ENCODE results near the gene STIP1. TPM values are rescaled to one million over a fixed set of nuclear protein-coding genes. Genes with fewer than 3 reads are reported as not detected.

STIP1 gene
- total RNA-seq, 1 donor from 2014 or later, result 139 TPM

DNA sequence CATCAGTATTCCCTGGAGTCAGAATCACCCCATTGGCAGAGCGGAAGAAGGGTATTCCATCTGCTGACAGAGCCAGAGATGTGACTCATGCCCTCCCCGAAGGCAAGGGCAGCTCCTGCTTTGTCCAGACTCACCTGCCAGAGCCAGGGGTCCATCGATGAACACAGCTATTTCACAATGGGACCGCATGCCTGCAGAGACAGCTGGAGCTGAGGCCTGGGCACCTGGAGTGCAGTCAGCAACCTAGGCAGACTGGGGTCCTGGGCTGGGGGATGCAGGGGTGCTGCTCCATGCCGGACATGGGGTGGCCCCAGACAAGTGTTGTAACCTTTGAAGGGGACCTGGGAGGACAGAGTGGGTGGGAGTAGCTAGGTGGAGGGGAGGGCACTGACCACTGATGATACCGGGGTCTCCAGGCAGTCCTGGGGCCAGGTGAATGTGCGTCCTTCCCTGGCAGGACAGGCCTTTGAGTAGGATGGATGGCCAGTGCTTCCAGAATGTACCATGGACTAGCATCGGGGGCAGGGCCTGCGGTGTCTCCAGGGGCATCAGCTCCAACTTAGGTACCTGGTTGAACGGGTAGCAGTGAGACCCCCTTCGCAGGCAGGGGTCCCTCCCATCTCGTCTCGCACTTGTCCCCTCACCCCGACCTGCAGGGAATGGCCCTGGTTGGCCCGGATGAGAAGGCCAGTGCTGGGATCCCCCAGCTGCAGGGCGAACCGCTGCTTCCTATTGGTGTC lies 38.4 kb downstream of the STIP1 start:
- DNase-seq, result peak; percentile 25

DNA sequence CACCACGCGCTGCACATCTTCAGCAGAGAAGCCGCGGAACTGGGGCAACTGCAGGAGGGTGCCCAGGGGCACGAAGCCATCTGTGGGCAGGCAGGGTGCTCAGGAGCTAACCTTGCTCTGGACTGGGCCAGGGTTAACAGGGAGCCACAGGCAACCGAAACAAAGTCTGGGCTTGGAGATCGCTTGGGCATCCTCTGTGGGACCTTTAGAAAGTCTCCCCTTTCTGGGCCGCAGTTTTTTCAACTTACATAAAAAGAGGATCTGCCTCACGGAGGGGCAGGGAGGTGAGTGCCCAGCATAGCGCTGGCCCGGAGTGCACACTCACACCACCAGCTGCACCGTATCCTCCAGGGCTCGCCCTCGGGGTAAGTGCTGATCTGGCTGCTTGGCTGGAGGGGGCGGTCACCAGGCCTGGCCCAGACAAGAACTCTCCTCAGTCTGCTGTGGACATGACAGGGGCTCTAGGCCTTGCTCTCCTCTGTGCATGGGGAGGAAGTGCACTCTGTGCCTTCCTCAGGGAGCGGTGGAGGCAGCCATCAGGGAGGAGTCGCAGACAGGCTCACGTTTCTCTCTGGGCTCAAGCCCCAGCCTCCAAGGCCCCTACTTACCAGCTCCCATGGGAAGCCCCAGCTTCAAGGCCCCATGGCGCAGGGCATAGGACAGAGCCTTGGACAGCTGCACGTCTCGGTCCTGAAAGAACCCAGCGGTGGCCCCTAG lies 39.1 kb downstream of the STIP1 start:
- DNase-seq, result no peak

DNA sequence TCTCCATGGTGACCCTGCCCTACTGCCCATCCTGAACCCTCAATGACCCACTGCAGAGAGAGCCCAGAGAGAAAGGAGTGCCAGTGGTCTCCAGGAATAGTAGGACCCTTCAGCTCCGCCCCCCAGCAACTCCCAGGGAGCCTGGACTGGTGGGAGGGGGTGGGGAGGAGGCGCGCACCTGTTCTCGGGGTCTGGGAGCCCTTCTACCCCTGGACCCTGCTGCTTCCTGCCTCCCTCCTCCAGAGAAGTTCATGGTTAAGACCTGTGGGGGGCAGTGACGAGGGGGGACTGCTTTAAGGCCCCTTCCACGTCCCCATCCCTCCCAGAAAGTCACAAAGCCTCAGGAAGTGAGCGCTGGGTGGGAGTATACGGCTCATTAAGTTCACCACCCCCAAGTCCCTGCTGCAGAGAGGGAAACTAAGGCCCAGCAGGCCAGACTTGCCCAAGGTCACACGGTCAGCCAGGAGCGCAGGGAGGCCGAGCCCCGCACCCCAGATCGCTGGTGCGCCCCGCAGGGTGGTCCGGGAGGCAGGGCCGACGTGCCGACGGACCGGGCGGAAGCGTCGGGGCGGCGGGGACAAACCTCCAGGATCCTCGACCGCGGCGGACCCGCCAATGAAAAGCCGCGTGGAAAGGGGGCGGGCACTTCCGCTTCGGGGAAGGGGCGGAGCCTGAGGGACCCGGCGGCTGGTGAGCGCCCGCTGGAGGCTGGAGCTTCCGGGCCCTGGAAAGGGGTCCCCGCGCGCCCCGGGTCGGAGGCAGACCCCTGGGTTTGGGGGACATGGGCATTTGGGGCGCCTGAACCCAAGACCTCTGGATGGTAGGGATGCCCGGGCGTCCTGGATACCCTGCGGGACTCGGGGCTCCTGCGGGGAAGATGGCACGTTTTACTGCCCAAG lies 39.9 kb downstream of the STIP1 start, which contains the start of the genes NUDT22 and TRPT1:
Gene NUDT22, plus strand, starts transcription at position 667 of the 899 bp plus-strand sequence. CDS start 379 bp downstream, outside the sequence.
Gene TRPT1, minus strand, starts transcription at position 579 of the 899 bp plus-strand sequence. Its CDS starts 326 bp downstream, at position 253.
- peak; percentile 85 for DNase-seq

DNA sequence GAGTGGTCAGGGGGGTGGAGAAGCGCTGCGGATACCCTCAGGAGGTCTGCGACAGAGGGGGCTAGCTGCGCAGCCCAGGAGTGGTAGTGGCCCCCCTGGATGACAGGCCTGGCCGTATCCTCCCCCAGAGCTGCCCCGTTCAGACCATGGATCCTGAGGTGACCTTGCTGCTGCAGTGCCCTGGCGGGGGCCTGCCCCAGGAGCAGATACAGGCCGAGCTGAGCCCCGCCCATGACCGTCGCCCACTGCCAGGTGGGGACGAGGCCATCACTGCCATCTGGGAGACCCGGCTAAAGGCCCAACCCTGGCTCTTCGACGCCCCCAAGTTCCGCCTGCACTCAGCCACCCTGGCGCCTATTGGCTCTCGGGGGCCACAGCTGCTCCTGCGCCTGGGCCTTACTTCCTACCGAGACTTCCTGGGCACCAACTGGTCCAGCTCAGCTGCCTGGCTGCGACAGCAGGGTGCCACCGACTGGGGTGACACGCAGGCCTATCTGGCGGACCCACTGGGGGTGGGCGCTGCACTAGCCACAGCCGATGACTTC lies 40.6 kb downstream of the STIP1 start:
- DNase-seq, result peak; percentile 21

DNA sequence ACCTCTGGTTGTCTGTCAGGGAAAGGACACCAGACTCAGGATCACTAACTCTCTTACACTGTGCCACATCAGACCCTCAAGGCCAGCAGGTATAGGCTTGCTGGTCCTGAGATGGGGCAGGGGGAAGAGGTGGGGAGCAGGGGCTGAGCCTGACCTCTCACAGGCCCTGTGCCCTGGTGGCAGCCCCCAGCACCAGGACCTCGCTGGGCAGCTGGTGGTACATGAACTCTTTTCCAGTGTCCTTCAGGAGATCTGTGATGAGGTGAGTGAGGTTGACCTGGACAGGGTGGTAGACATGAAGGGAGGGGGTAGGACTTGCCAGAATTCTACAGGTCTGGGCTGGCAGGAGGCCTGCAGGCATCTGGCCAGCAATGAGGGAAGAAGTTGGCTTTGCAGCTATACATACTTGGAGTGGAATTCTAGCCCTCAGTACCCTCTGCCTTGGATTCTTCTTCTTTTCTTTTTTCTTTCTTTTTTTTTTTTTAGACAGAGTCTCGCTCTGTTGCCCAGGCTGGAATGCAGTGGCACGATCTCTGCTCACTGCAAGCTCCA lies 41.5 kb downstream of the STIP1 start:
- DNase-seq, result no peak

DNA sequence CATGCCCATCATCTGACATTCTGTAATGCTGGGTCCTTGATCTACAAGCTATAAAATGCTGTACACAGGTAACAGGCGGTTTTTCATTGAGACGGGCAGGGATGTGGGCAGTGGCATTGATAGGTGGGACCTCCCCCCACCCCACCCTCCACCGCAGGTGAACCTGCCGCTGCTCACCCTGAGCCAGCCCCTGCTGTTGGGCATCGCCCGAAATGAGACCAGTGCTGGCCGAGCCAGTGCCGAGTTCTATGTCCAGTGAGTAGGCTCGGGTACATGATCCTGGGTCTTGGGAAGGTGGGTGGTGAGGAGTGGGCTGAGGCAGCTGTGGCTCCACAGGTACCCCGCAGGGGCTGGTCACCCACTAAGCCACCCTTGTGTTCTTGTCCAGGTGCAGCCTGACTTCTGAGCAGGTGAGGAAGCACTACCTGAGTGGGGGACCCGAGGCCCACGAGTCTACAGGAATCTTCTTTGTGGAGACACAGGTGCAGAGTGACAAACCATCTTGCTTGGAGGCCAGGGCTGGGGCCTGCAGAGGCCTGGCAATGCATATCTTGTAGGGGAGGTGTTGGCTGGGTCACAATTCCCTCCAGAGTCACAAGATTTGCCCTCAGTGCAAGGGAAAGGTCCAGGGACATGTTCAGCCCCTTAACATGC lies 43.2 kb downstream of the STIP1 start:
- no peak for DNase-seq

DNA sequence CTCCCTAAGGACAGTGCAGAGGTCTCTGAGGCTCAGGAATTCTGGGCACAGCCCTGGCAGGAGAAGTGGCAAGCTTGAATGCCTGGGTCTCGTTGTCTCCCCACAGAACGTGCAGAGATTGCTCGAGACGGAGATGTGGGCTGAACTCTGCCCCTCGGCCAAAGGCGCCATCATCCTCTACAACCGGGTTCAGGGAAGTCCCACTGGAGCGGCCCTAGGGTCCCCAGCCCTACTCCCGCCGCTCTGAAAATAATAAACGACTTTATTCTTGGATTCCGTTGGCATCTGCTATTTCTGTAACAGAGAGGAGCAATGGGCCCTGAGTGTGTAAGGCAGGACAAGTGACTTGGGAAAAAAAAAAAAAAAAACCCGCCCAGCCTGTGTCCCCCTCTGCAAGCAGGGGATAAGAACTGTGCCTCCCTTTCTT lies 43.8 kb downstream of the STIP1 start:
- no peak for DNase-seq

DNA sequence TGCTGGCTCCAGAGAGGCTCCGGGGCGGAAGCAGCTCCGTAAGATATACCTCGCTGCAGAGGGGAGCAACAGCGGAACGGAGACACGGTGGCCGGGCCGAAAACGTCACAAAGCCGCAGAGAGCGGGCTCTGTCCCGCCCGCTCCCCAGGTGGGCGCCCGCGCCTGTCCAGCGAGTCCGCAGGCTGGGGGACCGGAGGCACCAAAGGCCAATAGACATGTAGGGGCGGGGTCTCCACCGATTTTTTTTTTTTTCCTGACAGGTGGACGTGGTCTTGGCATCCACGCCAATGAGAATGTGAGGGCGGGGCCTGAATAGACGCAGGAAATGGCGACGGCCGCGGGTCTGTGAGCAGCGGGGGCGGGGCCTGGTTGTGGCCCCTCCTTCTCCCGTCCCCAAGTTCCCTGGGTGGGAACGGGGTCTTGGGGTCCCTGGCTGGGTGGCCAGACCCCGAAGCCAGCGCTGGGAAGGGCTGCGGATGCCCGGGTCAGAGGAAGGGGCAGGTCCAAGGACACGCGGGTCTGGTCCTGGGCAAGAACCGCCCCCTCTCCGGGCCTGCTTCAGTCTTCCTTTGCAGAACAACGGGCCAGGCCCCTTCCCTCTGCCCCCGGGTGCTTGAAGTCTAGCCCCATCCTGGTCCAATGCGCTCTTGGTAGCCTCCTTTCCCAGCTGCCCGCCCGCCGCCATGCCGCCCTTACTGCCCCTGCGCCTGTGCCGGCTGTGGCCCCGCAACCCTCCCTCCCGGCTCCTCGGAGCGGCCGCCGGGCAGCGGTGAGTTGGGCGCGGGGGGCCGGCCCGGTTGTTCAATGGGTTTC lies 44.4 kb downstream of the STIP1 start, which contains the start of gene DNAJC4:
Gene DNAJC4, plus strand, starts transcription at position 378 of the 814 bp plus-strand sequence. Its CDS starts 307 bp downstream, at position 685.
- peak; percentile 92 for DNase-seq

DNA sequence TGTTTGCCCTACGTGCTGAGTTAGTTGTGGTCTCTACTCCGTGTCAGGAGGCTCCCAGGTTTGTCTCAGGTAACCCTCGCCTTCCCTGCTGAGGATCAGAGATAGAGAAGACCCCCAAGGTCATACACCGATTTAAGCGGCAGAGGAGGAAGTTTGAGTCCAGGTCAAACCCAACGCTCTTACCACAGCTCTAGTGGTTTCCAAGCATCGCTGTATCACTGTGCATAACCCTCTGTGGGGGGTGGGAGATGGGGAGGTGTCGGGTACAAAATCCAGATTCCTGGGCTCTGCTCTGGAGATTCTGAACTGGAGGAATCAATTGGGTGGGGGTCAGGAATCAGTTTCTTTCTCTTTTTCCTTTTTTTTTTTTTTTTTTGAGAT lies 45.0 kb downstream of the STIP1 start:
- peak; percentile 23 for DNase-seq

DNA sequence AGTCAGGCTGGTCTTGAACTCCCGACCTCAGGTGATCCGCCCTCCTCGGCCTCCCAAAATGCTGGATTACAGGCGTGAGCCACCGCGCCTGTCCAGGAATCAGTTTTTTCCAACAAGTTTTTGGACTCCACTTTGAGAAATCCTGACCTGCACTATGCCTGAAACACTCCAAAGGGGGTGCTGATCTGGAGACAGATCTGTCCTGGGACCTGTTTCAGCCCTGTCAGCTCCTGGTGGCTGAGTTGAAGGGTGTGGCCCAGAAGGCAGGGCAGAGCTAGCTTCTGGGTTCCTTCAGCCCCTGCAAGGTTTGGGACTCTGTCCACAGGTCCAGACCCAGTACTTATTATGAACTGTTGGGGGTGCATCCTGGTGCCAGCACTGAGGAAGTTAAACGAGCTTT lies 45.6 kb downstream of the STIP1 start:
- no peak for DNase-seq

DNA sequence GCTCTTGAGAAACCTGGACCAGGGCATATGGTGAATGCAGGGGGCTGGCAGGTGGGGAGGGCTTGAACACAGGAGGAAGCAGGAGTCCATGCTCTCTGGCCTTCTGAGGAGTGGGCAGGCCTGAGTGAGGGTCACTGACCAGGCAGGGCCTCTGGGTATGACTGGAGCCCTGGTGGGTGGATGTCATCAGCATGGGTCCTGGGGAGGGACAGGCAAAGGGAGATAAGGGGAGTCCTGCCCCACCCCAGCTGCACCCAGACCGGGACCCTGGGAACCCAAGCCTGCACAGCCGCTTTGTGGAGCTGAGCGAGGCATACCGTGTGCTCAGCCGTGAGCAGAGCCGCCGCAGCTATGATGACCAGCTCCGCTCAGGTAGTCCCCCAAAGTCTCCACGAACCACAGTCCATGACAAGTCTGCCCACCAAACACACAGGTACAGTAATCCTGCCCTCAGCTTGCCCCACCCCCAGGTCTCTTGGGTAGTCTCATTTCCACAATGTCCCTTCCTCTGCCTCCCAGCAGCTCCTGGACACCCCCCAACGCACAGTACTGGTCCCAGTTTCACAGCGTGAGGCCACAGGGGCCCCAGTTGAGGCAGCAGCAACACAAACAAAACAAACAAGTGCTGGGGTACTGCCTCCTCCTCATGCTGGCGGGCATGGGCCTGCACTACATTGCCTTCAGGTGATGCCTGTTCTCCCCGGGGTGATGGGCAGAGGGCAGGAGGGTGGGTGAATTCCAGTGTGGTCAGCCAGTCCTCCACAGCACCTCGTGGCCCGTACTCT lies 46.4 kb downstream of the STIP1 start:
- no peak for DNase-seq

DNA sequence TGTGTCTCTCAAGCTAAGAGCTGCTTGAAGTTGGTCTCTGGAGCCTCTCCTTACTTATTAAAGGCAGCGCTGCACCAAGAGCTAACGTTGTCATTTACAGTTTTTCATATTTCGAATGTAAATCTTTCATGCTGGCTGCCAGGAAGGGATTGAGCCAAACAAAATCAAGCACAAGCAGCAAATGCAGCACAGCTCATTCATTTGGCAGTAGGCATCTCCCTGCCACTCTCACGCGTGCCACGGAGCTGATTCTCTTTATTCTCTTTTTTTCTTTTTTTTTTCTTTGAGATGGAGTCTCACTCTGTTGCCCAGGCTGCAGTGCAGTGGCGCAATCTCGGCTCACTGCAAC lies 47.0 kb downstream of the STIP1 start:
- DNase-seq, result no peak

DNA sequence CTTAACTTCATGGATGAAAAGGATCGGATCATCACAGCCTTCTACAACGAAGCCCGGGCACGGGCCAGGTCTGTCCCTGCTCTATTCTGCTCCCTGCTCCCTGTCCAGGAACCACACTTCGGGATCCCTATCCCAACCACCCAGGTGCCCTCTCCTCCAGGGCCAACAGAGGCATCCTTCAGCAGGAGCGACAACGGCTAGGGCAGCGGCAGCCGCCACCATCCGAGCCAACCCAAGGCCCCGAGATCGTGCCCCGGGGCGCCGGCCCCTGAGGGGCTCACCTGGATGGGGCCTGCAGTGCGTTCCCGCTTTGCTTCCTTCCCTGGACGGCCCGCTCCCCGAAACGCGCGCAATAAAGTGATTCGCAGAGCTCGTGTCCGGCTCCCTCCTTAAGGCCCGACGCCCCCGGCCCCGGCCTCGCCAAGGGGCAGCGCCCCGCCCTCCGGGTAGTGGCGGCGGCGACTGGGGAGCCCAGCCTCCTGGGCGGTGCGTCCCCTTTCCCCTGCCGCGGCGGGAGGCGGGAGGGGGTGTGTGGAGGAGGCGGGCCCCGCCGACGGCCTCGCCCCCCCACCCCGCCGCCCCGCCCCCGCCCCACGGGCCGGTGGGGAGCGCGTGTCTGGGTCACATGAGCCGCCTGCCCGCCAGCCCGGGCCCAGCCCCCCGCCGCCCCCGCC lies 48.1 kb downstream of the STIP1 start, which contains the start of gene VEGFB:
Gene VEGFB, plus strand, starts transcription at position 672 of the 674 bp plus-strand sequence. CDS start 250 bp downstream, outside the sequence.
- peak; percentile 63 for DNase-seq

DNA sequence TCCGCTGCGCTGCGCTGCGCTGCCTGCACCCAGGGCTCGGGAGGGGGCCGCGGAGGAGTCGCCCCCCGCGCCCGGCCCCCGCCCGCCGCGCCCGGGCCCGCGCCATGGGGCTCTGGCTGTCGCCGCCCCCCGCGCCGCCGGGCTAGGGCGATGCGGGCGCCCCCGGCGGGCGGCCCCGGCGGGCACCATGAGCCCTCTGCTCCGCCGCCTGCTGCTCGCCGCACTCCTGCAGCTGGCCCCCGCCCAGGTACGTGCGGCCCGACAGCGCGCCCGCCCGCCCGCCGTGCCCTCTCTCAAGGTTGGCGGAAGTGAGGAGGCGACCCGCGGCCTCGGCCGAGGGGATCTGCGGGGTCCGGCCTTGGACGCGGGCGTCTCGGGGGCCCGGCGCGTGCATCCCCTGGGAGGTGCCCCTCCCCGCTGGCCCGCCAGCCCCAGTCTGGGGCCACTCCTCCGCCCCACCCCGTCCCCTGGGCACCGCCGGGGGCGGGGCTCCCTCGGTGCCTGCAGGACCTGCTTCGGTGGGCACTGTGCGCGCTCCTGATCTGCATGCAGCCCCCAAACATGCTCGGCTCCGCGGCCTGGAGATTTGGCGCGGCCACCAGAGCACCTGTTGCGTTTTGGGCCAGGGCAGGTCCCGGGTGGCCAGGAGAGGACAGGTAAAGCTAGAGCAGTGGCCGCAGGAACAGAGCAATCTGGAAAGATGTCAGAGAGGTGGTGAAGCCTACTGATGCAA lies 48.8 kb downstream of the STIP1 start:
- peak; percentile 34 for DNase-seq

DNA sequence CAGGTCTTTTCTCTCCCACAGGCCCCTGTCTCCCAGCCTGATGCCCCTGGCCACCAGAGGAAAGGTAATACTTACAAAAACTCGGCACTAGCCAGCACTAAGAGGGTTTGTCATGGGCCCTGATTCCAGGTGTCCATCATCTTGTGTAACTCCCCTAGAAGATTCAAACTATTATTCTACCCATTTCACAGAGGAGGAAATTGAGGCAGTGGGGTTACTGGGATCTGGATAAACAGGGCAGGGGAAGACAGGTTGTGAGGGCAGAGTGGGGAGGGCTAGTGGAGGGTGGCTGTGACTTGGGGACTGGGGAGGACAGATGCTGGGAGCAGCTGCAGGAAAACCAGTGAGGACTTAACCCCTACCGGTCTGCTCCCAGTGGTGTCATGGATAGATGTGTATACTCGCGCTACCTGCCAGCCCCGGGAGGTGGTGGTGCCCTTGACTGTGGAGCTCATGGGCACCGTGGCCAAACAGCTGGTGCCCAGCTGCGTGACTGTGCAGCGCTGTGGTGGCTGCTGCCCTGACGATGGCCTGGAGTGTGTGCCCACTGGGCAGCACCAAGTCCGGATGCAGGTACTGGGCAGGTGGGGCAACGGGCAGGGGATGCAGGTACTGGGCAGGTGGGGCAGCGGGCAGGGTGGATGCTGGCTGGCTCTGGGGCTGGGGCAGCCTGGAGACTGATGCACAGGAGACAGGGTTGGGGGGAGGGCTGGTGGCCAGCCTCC lies 49.6 kb downstream of the STIP1 start:
- no peak for DNase-seq

DNA sequence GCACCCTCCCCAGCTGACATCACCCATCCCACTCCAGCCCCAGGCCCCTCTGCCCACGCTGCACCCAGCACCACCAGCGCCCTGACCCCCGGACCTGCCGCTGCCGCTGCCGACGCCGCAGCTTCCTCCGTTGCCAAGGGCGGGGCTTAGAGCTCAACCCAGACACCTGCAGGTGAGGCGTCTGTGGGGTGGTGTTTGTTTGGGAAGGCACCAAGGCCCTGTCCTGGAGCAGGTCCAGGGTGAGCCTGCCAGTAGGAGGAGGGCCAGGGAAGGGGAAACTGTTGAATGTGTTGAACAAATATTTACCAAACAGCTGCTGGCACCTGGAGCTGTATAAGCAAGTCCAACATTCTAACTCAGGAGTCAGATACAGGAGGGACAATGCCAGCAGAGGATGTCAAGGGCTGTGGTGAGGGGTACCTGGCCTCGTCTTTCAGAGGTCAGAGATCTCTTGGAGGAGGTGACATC lies 51.5 kb downstream of the STIP1 start:
- DNase-seq, result no peak

DNA sequence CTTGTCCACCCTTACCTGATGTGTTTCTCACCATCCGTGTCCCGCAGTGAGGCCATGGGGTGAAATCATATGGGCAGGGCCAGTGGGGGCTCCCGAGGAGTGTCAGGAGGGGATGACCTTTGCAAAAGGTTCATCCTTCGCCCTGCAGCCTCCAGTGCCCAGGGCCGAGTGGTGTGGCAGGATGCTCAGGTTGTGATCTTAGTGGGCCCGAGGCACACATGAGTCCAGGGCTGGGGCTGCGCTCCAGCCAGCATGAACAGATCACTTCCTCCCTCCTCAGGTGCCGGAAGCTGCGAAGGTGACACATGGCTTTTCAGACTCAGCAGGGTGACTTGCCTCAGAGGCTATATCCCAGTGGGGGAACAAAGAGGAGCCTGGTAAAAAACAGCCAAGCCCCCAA lies 52.1 kb downstream of the STIP1 start:
- no peak for DNase-seq

DNA sequence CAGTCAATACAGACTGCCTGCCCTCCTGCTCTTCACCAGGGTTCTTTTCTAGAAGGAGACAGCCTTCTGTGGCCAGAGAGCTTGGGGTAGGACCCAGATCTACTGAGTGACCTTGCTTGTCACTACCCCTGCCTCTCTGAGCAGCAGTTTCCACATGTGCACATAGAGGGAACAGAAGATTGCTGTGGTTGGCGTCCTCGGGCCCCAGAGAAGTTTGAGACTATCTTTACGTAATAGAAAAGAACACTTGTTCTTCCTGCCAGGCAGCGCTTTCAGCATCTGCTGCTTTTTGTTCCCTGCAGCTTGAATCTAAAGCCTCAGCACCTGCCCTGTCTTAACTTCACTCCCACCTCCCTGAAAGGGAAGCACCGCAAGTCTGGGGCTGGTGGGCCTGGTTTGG lies 53.0 kb downstream of the STIP1 start:
- no peak for DNase-seq
